K562 (cell line): ENCODE results near the gene GPX2. TPM values are rescaled to one million over a fixed set of nuclear protein-coding genes. Genes with fewer than 3 reads are reported as not detected.

Experiments
- FOXM1 ChIP-seq, 2 experiments: fragments of 450-650 bp in 1 of 2; sonication (generic) in 1 of 2; formaldehyde crosslinking in 1 of 2; IDR thresholded peaks; 2 replicates each; pipeline versions ENCODE4 v1.6.1 to v1.9.0; 2017 to 2022; ENCODE audit warnings: low read depth in 2 of 2, mild to moderate bottlenecking in 2 of 2, missing genetic modification reagents in 1 of 2, moderate library complexity in 1 of 2
- JUNB ChIP-seq: fragments of 450-650 bp; formaldehyde crosslinking; conservative IDR thresholded peaks from 2 replicates; pipeline ENCODE4 v1.4.0; 2020; ENCODE audit warnings: mild to moderate bottlenecking
- PHB ChIP-seq: fragments of 250-450 bp; sonication (Bioruptor Pico); IDR thresholded peaks from 2 replicates; pipeline ENCODE4 v1.5.0; 2021
- RBM34 ChIP-seq: fragments of 200-400 bp; formaldehyde crosslinking; IDR thresholded peaks from 2 replicates; pipeline ENCODE4 v1.6.1; 2018; ENCODE audit warnings: low read length, borderline replicate concordance; ENCODE audit not compliant: insufficient read depth
- TEAD4 ChIP-seq, 2 experiments: sonication (generic) in 1 of 2; formaldehyde crosslinking in 1 of 2; IDR thresholded peaks; 2 replicates each; pipeline versions ENCODE4 v1.6.1 to v1.8.0; 2012 to 2022; ENCODE audit warnings: borderline replicate concordance in 1 of 2, inconsistent platforms in 1 of 2, low read length in 1 of 2, mild to moderate bottlenecking in 1 of 2, missing genetic modification reagents in 1 of 2
- polyA plus RNA-seq, 8 experiments: library from polyadenylated mRNA; depleted of rRNA in 4 of 8; stranded (reverse) in 5 of 8; unstranded in 3 of 8; fragments of >200 nt; fragmentation: Nextera tagmentation in 2 of 8; fragmentation: Illumina TruSeq in 1 of 8; extraction: Ambion mirVana in 2 of 8; extraction: Trizol in 1 of 8; gene quantifications; 2 replicates each; pipeline versions ENCODE4 v1.2.1 to v1.2.3, GENCODE V29; 2011 to 2014; ENCODE audit warnings: inconsistent platforms in 1 of 8, missing spikeins in 1 of 8
- total RNA-seq, 7 experiments: library from RNA; depleted of rRNA in 6 of 7; stranded (reverse); fragments of >200 nt in 6 of 7; fragmentation: Illumina TruSeq in 2 of 7; extraction: Trizol in 2 of 7; gene quantifications; 2 replicates each; pipeline versions ENCODE4 v1.2.1 to v1.2.3, GENCODE V29; 2011 to 2021; ENCODE audit warnings: low replicate concordance in 1 of 7
- TF ChIP-seq, protein P1 (sequence below): fragments of 450-650 bp; formaldehyde crosslinking; IDR thresholded peaks from 2 replicates; pipeline ENCODE4 v1.4.0; 2020; ENCODE audit warnings: mild to moderate bottlenecking, mixed read lengths
- TF ChIP-seq, protein P2 (sequence below): fragments of 250-450 bp; sonication (Bioruptor Pico); IDR thresholded peaks from 2 replicates; pipeline ENCODE4 v1.4.0; 2020
- TF ChIP-seq, protein P3 (sequence below): fragments of 250-450 bp; sonication (Bioruptor Pico); IDR thresholded peaks from 2 replicates; pipeline ENCODE4 v1.5.0; 2020; ENCODE audit warnings: mild to moderate bottlenecking, borderline replicate concordance
- TF ChIP-seq, protein P4 (sequence below): sonication (generic); formaldehyde crosslinking; IDR thresholded peaks from 2 replicates; pipeline ENCODE4 v1.8.1; 2022; ENCODE audit warnings: missing genetic modification reagents
- TF ChIP-seq, protein P5 (sequence below), 2 experiments: fragments of 450-650 bp in 1 of 2; IDR thresholded peaks; 2 replicates each; pipeline ENCODE4 v1.6.1; 2011 to 2017; ENCODE audit warnings: low read depth in 2 of 2, antibody characterized with exemption in 1 of 2, borderline replicate concordance in 1 of 2, low read length in 1 of 2, mild to moderate bottlenecking in 1 of 2, mixed read lengths in 1 of 2; ENCODE audit not compliant: control insufficient read depth in 1 of 2

The GPX2 gene
- total and polyA plus RNA-seq, 9 of the 15 experiments (the other 6 are each of a cell fraction or from before 2014, with no cell fraction given), result 0.24 TPM; not detected in 8

- TF ChIP-seq TEAD4 (IDR thresholded peaks at IDR 0.05; ENCODE audit: low read length), result no peak
- TF ChIP-seq TEAD4 (CRISPR knock-in tag; IDR thresholded peaks at IDR 0.05; ENCODE audit: borderline replicate concordance), result no peak
- TF ChIP-seq JUNB, result no peak
- TF ChIP-seq, protein P1, sequence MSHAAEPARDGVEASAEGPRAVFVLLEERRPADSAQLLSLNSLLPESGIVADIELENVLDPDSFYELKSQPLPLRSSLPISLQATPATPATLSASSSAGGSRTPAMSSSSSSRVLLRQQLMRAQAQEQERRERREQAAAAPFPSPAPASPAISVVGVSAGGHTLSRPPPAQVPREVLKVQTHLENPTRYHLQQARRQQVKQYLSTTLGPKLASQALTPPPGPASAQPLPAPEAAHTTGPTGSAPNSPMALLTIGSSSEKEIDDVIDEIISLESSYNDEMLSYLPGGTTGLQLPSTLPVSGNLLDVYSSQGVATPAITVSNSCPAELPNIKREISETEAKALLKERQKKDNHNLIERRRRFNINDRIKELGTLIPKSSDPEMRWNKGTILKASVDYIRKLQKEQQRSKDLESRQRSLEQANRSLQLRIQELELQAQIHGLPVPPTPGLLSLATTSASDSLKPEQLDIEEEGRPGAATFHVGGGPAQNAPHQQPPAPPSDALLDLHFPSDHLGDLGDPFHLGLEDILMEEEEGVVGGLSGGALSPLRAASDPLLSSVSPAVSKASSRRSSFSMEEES (CRISPR knock-in tag), result no peak
- TF ChIP-seq RBM34, result no peak
- TF ChIP-seq, protein P2, sequence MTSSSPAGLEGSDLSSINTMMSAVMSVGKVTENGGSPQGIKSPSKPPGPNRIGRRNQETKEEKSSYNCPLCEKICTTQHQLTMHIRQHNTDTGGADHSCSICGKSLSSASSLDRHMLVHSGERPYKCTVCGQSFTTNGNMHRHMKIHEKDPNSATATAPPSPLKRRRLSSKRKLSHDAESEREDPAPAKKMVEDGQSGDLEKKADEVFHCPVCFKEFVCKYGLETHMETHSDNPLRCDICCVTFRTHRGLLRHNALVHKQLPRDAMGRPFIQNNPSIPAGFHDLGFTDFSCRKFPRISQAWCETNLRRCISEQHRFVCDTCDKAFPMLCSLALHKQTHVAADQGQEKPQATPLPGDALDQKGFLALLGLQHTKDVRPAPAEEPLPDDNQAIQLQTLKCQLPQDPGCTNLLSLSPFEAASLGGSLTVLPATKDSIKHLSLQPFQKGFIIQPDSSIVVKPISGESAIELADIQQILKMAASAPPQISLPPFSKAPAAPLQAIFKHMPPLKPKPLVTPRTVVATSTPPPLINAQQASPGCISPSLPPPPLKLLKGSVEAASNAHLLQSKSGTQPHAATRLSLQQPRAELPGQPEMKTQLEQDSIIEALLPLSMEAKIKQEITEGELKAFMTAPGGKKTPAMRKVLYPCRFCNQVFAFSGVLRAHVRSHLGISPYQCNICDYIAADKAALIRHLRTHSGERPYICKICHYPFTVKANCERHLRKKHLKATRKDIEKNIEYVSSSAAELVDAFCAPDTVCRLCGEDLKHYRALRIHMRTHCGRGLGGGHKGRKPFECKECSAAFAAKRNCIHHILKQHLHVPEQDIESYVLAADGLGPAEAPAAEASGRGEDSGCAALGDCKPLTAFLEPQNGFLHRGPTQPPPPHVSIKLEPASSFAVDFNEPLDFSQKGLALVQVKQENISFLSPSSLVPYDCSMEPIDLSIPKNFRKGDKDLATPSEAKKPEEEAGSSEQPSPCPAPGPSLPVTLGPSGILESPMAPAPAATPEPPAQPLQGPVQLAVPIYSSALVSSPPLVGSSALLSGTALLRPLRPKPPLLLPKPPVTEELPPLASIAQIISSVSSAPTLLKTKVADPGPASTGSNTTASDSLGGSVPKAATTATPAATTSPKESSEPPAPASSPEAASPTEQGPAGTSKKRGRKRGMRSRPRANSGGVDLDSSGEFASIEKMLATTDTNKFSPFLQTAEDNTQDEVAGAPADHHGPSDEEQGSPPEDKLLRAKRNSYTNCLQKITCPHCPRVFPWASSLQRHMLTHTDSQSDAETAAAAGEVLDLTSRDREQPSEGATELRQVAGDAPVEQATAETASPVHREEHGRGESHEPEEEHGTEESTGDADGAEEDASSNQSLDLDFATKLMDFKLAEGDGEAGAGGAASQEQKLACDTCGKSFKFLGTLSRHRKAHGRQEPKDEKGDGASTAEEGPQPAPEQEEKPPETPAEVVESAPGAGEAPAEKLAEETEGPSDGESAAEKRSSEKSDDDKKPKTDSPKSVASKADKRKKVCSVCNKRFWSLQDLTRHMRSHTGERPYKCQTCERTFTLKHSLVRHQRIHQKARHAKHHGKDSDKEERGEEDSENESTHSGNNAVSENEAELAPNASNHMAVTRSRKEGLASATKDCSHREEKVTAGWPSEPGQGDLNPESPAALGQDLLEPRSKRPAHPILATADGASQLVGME (CRISPR knock-in tag), result peak; percentile 63; the same call in 1 of the 2 replicates
- no peak for TF ChIP-seq PHB (CRISPR knock-in tag)
- TF ChIP-seq, protein P3, sequence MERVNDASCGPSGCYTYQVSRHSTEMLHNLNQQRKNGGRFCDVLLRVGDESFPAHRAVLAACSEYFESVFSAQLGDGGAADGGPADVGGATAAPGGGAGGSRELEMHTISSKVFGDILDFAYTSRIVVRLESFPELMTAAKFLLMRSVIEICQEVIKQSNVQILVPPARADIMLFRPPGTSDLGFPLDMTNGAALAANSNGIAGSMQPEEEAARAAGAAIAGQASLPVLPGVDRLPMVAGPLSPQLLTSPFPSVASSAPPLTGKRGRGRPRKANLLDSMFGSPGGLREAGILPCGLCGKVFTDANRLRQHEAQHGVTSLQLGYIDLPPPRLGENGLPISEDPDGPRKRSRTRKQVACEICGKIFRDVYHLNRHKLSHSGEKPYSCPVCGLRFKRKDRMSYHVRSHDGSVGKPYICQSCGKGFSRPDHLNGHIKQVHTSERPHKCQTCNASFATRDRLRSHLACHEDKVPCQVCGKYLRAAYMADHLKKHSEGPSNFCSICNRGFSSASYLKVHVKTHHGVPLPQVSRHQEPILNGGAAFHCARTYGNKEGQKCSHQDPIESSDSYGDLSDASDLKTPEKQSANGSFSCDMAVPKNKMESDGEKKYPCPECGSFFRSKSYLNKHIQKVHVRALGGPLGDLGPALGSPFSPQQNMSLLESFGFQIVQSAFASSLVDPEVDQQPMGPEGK (CRISPR knock-in tag), result no peak
- TF ChIP-seq FOXM1 (IDR thresholded peaks at IDR 0.05; ENCODE audit: low read depth), result no peak
- TF ChIP-seq FOXM1 (CRISPR knock-in tag; IDR thresholded peaks at IDR 0.05; ENCODE audit: low read depth), result no peak
- TF ChIP-seq, protein P4, sequence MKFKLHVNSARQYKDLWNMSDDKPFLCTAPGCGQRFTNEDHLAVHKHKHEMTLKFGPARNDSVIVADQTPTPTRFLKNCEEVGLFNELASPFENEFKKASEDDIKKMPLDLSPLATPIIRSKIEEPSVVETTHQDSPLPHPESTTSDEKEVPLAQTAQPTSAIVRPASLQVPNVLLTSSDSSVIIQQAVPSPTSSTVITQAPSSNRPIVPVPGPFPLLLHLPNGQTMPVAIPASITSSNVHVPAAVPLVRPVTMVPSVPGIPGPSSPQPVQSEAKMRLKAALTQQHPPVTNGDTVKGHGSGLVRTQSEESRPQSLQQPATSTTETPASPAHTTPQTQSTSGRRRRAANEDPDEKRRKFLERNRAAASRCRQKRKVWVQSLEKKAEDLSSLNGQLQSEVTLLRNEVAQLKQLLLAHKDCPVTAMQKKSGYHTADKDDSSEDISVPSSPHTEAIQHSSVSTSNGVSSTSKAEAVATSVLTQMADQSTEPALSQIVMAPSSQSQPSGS, result no peak
- TF ChIP-seq, protein P5, sequence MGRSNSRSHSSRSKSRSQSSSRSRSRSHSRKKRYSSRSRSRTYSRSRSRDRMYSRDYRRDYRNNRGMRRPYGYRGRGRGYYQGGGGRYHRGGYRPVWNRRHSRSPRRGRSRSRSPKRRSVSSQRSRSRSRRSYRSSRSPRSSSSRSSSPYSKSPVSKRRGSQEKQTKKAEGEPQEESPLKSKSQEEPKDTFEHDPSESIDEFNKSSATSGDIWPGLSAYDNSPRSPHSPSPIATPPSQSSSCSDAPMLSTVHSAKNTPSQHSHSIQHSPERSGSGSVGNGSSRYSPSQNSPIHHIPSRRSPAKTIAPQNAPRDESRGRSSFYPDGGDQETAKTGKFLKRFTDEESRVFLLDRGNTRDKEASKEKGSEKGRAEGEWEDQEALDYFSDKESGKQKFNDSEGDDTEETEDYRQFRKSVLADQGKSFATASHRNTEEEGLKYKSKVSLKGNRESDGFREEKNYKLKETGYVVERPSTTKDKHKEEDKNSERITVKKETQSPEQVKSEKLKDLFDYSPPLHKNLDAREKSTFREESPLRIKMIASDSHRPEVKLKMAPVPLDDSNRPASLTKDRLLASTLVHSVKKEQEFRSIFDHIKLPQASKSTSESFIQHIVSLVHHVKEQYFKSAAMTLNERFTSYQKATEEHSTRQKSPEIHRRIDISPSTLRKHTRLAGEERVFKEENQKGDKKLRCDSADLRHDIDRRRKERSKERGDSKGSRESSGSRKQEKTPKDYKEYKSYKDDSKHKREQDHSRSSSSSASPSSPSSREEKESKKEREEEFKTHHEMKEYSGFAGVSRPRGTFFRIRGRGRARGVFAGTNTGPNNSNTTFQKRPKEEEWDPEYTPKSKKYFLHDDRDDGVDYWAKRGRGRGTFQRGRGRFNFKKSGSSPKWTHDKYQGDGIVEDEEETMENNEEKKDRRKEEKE (IDR thresholded peaks at IDR 0.05; ENCODE audit: borderline replicate concordance in 1 of 2, control insufficient read depth in 1 of 2, low read depth in 2 of 2, low read length in 1 of 2), result no peak
Observed at GRCh38 chr14:64914237-64915028, 28.1 kb downstream of the GPX2 start, which contains the start of gene CHURC1 (continued).
